Thymus (tissue), 11 donors: ENCODE results near the gene ATP6V0D1. TPM values are rescaled to one million over a fixed set of nuclear protein-coding genes. Genes with fewer than 3 reads are reported as not detected.

ENCODE experiments used
- DNase-seq, 9 donors: peaks; one replicate each; pipeline ENCODE4 v3.0.0-alpha.2; 2013; ENCODE audit warnings: low spot score in 9 of 9, low read depth in 6 of 9, missing footprints in 1 of 9
- H3K27ac ChIP-seq, 2 donors: one replicate each; pipeline ENCODE4 v1.5.1; 2013; ENCODE audit warnings: control low read depth in 1 of 2, low read depth in 1 of 2, low read length in 1 of 2, mild to moderate bottlenecking in 1 of 2, moderate library complexity in 1 of 2
- H3K27me3 ChIP-seq, 2 donors: one replicate each; pipeline ENCODE4 v1.5.1; 2013; ENCODE audit warnings: low read length in 1 of 2; ENCODE audit not compliant: control insufficient read depth in 2 of 2, insufficient read depth in 1 of 2
- H3K36me3 ChIP-seq, 2 donors: one replicate each; pipeline ENCODE4 v1.5.1; 2013; ENCODE audit warnings: low read length in 1 of 2, mild to moderate bottlenecking in 1 of 2, moderate library complexity in 1 of 2; ENCODE audit not compliant: control insufficient read depth in 2 of 2, insufficient read depth in 2 of 2
- H3K4me1 ChIP-seq, 2 donors: one replicate each; pipeline ENCODE4 v1.5.1; 2013; ENCODE audit warnings: low read length in 2 of 2; ENCODE audit not compliant: control insufficient read depth in 2 of 2, insufficient read depth in 2 of 2
- H3K4me3 ChIP-seq, 2 donors: one replicate each; pipeline ENCODE4 v1.5.1; 2013; ENCODE audit warnings: low read length in 2 of 2, control low read depth in 1 of 2, mild to moderate bottlenecking in 1 of 2
- H3K9me3 ChIP-seq, 2 donors: one replicate each; pipeline ENCODE4 v1.5.1; 2013; ENCODE audit warnings: low read length in 1 of 2, mild to moderate bottlenecking in 1 of 2; ENCODE audit not compliant: control insufficient read depth in 2 of 2, insufficient read depth in 1 of 2
- WGBS: extraction: QIAGEN DNeasy Blood & Tissue Kit; methylation state at CpG from one replicate; pipeline ENCODE4 v1.1.7; 2013; 5-methylcytosine and 5-hydroxymethylcytosine counted together
- polyA plus RNA-seq: library from polyadenylated mRNA; stranded (reverse); fragments of 200-250 nt; gene quantifications from one replicate; pipeline ENCODE4 v1.2.3, GENCODE V29; 2013
- total RNA-seq: library from RNA; stranded (reverse); fragments of 120-200 nt; gene quantifications from one replicate; pipeline ENCODE4 v1.2.4, GENCODE V29; 2013
- donor health status: healthy.

The ATP6V0D1 gene
- total and polyA plus RNA-seq, 2 donors: 44.8 to 51.8 TPM

- Histone ChIP-seq H3K4me3 (no peak overlapping the region), H3K27me3 (no peaks in the 10 kb centered on the region), H3K4me1 (no peaks in the 10 kb centered on the region), H3K9me3 (no peaks in the 10 kb centered on the region), H3K27ac (no peak overlapping the region), H3K36me3 (peaks cover 0 to 3% of the 10 kb centered on the region in 2 donors)
- 96% methylated on average over 7 of the region's 7 CpGs for WGBS
- DNase-seq: no peak
These were observed 10.6 kb downstream of the ATP6V0D1 start for GRCh38 chr16:67470359-67470758.

- Histone ChIP-seq H3K27ac (no peak overlapping the region), H3K36me3 (no peaks in the 10 kb centered on the region), H3K4me1 (no peaks in the 10 kb centered on the region), H3K4me3 (no peak overlapping the region), H3K27me3 (no peaks in the 10 kb centered on the region), H3K9me3 (no peaks in the 10 kb centered on the region)
- WGBS: 91% methylated on average over 5 of the region's 5 CpGs
- DNase-seq: no peak
These were observed 12.2 kb downstream of the ATP6V0D1 start for GRCh38 chr16:67468731-67469130.

GRCh38 chr16:67466581-67466980 is 14.4 kb downstream of the ATP6V0D1 start:
- WGBS: 94% methylated on average over 6 of the region's 6 CpGs
- Histone ChIP-seq H3K27ac (no peak overlapping the region), H3K27me3 (no peaks in the 10 kb centered on the region), H3K9me3 (no peaks in the 10 kb centered on the region), H3K36me3 (peaks cover 0 to 4% of the 10 kb centered on the region in 2 donors), H3K4me1 (no peaks in the 10 kb centered on the region), H3K4me3 (no peak overlapping the region)
- DNase-seq: no peak

- no peak for DNase-seq
- H3K36me3 ChIP-seq: peaks cover 2 to 17% of the 10 kb centered on the region in 2 donors
- H3K27me3 ChIP-seq: no peaks in the 10 kb centered on the region
- no peaks in the 10 kb centered on the region for H3K4me1 ChIP-seq
- H3K4me3 ChIP-seq: no peak overlapping the region
- WGBS: 98% methylated on average over 2 of the region's 2 CpGs
- no peaks in the 10 kb centered on the region for H3K9me3 ChIP-seq
- no peak overlapping the region for H3K27ac ChIP-seq
These were observed 16.4 kb downstream of the ATP6V0D1 start for GRCh38 chr16:67464565-67464964.

- Histone ChIP-seq H3K27me3 (no peaks in the 10 kb centered on the region), H3K4me3 (no peak overlapping the region), H3K27ac (no peak overlapping the region), H3K9me3 (no peaks in the 10 kb centered on the region), H3K36me3 (peaks cover 2 to 17% of the 10 kb centered on the region in 2 donors), H3K4me1 (no peaks in the 10 kb centered on the region)
- WGBS: 98% methylated on average over 4 of the region's 4 CpGs
- DNase-seq: no peak
These were observed 17.3 kb downstream of the ATP6V0D1 start for GRCh38 chr16:67463691-67464090.

- H3K9me3 ChIP-seq: no peaks in the 10 kb centered on the region
- H3K27ac ChIP-seq: no peak overlapping the region
- 98% methylated on average over 5 of the region's 5 CpGs for WGBS
- no peaks in the 10 kb centered on the region for H3K4me1 ChIP-seq
- H3K36me3 ChIP-seq: peaks cover 2 to 17% of the 10 kb centered on the region in 2 donors
- no peak for DNase-seq
- no peak overlapping the region for H3K4me3 ChIP-seq
- no peaks in the 10 kb centered on the region for H3K27me3 ChIP-seq
These were observed 17.9 kb downstream of the ATP6V0D1 start for GRCh38 chr16:67463059-67463458.

- 96% methylated on average over 5 of the region's 5 CpGs for WGBS
- Histone ChIP-seq H3K4me1 (no peaks in the 10 kb centered on the region), H3K4me3 (no peak overlapping the region), H3K27ac (no peak overlapping the region), H3K36me3 (peaks cover 2 to 17% of the 10 kb centered on the region in 2 donors), H3K9me3 (no peaks in the 10 kb centered on the region), H3K27me3 (no peaks in the 10 kb centered on the region)
- DNase-seq: no peak
These were observed 18.7 kb downstream of the ATP6V0D1 start for GRCh38 chr16:67462279-67462655.

GRCh38 chr16:67461600-67462278 is 19.2 kb downstream of the ATP6V0D1 start:
- 85% methylated on average over 8 of the region's 8 CpGs for WGBS
- no peak overlapping the region for H3K27ac ChIP-seq

GRCh38 chr16:67460961-67461360 is 20.0 kb downstream of the ATP6V0D1 start:
- Histone ChIP-seq H3K27me3 (no peaks in the 10 kb centered on the region), H3K27ac (no peak overlapping the region), H3K9me3 (no peaks in the 10 kb centered on the region), H3K4me3 (no peak overlapping the region), H3K4me1 (peaks cover 0 to 5% of the 10 kb centered on the region in 2 donors), H3K36me3 (peaks cover 2 to 17% of the 10 kb centered on the region in 2 donors)
- no peak for DNase-seq
- 98% methylated on average over 2 of the region's 2 CpGs for WGBS

More at GRCh38 chr16:67461600-67462278, 19.2 kb downstream of the ATP6V0D1 start:
- peaks cover 0 to 3% of the 10 kb centered on the region in 2 donors for H3K4me1 ChIP-seq
- H3K4me3 ChIP-seq: no peak overlapping the region
- H3K9me3 ChIP-seq: no peaks in the 10 kb centered on the region
- no peaks in the 10 kb centered on the region for H3K27me3 ChIP-seq
- peaks cover 2 to 17% of the 10 kb centered on the region in 2 donors for H3K36me3 ChIP-seq
- no peak for DNase-seq
